ENCODE data around the gene ABHD1. TPM values are rescaled to one million over a fixed set of nuclear protein-coding genes. Genes with fewer than 3 reads are reported as not detected.

ABHD1 gene
- total RNA-seq, 1 donor from 2014 or later = 0.35 TPM

DNA sequence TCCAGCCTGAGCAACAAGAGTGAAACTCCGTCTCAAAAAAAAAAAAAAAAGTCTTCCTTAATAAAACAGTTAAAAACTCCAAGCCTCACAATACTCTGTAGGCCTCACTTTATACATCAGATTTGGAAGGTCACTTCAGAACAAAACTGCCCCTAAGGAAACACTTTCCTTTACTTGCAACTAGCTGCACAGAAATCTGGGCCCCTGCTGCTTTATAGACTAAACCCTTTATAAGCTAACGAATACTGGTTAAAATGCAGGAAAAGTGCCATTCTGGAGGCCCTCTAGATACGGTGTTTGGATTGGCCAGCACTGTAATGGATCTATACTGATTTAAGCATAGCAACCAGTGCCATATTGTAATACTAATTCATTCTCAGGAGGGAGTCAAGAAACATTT, 1.5 kb downstream of the ABHD1 start:
- Histone ChIP-seq H3K27ac (no peak overlapping the region), H3K4me1 (peaks cover 4% of the 10 kb centered on the region), H3K4me3 (no peak overlapping the region), H3K27me3 (no peaks in the 10 kb centered on the region), H3K36me3 (peaks cover under 1% of the 10 kb centered on the region), H3K9me3 (no peaks in the 10 kb centered on the region)
- ATAC-seq (no peak), DNase-seq (no peak)
- intact Hi-C loops (cut with DNase I) = no loop called here
- TF ChIP-seq, protein P1, sequence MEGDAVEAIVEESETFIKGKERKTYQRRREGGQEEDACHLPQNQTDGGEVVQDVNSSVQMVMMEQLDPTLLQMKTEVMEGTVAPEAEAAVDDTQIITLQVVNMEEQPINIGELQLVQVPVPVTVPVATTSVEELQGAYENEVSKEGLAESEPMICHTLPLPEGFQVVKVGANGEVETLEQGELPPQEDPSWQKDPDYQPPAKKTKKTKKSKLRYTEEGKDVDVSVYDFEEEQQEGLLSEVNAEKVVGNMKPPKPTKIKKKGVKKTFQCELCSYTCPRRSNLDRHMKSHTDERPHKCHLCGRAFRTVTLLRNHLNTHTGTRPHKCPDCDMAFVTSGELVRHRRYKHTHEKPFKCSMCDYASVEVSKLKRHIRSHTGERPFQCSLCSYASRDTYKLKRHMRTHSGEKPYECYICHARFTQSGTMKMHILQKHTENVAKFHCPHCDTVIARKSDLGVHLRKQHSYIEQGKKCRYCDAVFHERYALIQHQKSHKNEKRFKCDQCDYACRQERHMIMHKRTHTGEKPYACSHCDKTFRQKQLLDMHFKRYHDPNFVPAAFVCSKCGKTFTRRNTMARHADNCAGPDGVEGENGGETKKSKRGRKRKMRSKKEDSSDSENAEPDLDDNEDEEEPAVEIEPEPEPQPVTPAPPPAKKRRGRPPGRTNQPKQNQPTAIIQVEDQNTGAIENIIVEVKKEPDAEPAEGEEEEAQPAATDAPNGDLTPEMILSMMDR (IDR thresholded peaks at IDR 0.05) = no peak

DNA sequence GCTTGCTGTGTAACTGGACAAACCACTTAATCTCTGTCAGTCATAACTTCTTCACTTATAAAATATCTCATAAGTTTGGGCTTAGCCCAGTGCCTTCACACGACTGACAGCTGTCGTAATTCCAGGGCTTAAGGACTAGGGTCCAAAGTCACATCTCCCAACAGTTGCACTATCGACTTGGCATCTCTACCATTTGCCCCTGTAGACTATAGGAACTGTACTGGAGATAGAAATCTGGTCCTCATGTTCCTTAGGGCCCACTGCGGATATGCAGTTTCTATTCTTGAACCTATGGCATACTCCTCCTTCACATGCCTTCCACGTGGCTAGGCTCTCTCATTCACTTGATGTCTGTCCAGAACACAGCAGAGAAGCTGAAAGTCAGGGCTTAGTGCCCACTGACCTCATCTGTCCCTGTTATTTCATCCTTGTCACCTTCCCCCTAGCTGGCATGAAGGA, 2.7 kb downstream of the ABHD1 start:
- no peak for ATAC-seq
- intact Hi-C loops (cut with DNase I) = no loop called here
- peaks cover 4% of the 10 kb centered on the region for H3K4me1 ChIP-seq
- no peaks in the 10 kb centered on the region for H3K9me3 ChIP-seq
- no peak for DNase-seq
- no peak overlapping the region for H3K4me3 ChIP-seq
- H3K27ac ChIP-seq = no peak overlapping the region
- peaks cover 12% of the 10 kb centered on the region for H3K36me3 ChIP-seq
- TF ChIP-seq, protein P1 (IDR thresholded peaks at IDR 0.05) = no peak
- no peaks in the 10 kb centered on the region for H3K27me3 ChIP-seq

DNA sequence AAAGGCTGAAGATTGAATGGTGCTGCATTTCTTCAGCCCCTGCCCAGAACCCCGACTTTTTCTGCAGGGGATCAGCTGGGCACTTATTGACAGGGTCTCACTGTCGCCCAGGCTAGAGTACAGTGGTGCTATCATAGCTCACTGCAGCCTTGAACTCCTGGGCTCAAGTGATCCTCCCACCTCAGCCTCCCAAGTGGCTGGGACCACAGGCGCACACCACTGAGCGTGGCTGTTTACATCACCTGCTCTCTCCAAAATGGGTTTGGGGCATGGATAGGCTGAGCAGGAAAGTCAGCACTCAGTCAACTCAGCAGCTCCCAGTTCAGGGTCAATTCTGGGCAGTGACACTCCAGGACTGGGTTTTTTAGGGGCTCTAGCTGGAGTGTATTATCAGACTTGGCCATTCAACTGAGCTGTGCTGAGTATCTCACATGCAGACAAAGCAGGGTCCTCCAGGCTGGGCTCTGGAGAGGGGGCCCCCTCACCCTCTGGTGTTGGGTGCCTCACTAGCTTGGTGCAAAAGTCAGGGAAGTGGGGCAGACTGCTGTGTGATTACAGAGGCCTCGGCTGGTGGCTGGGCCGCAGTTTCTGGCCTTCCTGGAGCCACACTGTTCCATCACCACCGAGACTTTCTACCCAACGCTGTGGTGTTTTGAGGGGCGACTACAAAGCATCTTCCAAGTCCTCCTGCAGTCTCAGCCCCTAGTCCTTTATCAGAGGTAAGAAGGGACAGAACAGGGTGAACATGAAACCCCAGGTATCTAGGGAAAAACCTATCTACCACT, 4.5 kb downstream of the ABHD1 start:
- no peaks in the 10 kb centered on the region for H3K9me3 ChIP-seq
- ATAC-seq = no peak
- H3K27me3 ChIP-seq = no peaks in the 10 kb centered on the region
- peaks cover 9% of the 10 kb centered on the region for H3K4me1 ChIP-seq
- TF ChIP-seq, protein P1 (IDR thresholded peaks at IDR 0.05) = no peak
- DNase-seq = no peak
- no peak overlapping the region for H3K4me3 ChIP-seq
- peaks cover 26% of the 10 kb centered on the region for H3K36me3 ChIP-seq
- no peak overlapping the region for H3K27ac ChIP-seq
- intact Hi-C loops (cut with DNase I) = no loop called here

DNA sequence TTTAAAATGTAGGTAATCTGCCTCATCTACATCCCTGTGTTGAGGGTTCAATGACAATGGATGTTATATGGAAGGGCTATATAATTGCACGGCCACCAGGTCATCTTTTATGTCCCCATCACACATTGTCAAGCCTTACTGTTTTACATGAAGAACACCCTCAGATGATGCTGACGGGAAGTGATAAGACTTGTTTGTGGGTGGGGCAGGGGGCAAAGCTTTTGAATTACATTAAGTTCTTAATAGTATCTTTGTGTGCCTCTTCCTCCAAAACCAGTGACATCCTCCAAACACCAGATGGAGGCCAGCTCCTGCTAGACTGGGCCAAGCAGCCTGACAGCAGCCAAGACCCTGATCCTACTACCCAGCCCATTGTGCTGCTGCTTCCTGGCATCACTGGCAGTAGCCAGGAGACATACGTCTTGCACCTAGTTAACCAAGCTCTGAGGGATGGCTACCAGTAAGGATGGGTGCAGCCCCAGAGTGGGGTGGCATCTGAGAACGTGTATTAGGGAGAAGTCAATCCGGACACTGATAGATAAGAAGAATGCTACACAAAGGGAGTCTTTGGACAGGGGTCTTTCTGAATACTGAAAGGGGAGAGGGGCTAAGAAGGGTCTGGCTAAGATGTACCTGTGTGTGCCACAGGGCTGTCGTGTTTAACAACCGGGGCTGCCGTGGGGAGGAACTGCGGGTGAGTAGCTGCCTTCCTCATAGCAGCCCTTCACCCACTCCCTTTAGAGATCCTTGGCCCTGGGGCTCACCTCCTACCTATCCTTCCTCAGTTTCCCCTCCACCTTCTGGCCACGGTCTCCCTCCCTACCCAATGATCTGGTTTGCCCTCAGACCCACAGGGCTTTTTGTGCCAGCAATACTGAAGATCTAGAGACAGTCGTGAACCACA, 5.3 kb downstream of the ABHD1 start:
- Histone ChIP-seq H3K27ac (no peak overlapping the region), H3K4me3 (no peak overlapping the region), H3K36me3 (peaks cover 26% of the 10 kb centered on the region), H3K4me1 (peaks cover 13% of the 10 kb centered on the region), H3K27me3 (no peaks in the 10 kb centered on the region), H3K9me3 (no peaks in the 10 kb centered on the region)
- TF ChIP-seq, protein P1 (IDR thresholded peaks at IDR 0.05) = no peak
- intact Hi-C loops (cut with DNase I) = no loop called here
- no peak for ATAC-seq
- no peak for DNase-seq

DNA sequence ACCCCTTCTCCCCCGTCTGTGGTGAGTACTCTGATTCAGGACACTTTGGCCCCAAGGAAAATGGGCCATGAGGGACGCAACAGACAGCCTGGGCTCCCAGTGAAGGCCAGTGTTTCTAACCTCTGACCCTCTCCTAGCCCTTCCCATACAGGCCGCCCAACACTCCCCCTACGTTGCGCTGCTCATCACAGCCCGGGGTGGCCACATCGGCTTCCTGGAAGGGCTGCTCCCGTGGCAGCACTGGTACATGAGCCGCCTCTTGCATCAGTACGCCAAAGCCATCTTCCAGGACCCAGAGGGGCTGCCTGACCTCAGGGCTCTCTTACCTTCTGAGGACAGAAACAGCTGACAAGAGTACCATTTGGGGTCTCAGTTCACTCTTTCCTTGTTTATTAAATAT, 6.8 kb downstream of the ABHD1 start:
- H3K4me3 ChIP-seq = no peak overlapping the region
- no peak for DNase-seq
- intact Hi-C loops (cut with DNase I) = no loop called here
- no peaks in the 10 kb centered on the region for H3K9me3 ChIP-seq
- peaks cover 26% of the 10 kb centered on the region for H3K36me3 ChIP-seq
- H3K27ac ChIP-seq = no peak overlapping the region
- H3K4me1 ChIP-seq = peaks cover 13% of the 10 kb centered on the region
- TF ChIP-seq, protein P1 (IDR thresholded peaks at IDR 0.05) = no peak
- no peak for ATAC-seq
- no peaks in the 10 kb centered on the region for H3K27me3 ChIP-seq

All from upper lobe of right lung (tissue), 1 donor.